Measurements from ENCODE around the gene LRRC4C.

The LRRC4C gene

DNA sequence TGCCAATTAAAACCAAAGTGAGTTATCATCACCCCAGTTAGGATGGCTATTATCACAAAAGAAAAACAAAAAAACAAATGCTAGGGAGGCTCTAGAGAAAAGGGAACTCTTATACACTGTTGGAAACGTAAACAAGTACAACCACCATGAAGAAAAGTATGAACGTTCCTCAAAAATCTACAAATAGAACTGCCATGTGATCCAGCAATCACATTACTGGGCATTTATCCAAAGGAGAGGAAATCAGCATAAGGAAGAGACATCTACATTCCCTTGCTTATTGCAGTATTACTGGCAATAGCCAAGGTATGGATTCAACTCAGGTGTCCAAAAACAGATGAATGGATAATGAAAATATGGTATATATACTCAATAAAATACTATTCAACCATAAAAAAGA lies 1145.1 kb downstream of the LRRC4C start:
- TF ChIP-seq, protein P1, sequence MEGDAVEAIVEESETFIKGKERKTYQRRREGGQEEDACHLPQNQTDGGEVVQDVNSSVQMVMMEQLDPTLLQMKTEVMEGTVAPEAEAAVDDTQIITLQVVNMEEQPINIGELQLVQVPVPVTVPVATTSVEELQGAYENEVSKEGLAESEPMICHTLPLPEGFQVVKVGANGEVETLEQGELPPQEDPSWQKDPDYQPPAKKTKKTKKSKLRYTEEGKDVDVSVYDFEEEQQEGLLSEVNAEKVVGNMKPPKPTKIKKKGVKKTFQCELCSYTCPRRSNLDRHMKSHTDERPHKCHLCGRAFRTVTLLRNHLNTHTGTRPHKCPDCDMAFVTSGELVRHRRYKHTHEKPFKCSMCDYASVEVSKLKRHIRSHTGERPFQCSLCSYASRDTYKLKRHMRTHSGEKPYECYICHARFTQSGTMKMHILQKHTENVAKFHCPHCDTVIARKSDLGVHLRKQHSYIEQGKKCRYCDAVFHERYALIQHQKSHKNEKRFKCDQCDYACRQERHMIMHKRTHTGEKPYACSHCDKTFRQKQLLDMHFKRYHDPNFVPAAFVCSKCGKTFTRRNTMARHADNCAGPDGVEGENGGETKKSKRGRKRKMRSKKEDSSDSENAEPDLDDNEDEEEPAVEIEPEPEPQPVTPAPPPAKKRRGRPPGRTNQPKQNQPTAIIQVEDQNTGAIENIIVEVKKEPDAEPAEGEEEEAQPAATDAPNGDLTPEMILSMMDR (IDR thresholded peaks at IDR 0.05) = no peak

DNA sequence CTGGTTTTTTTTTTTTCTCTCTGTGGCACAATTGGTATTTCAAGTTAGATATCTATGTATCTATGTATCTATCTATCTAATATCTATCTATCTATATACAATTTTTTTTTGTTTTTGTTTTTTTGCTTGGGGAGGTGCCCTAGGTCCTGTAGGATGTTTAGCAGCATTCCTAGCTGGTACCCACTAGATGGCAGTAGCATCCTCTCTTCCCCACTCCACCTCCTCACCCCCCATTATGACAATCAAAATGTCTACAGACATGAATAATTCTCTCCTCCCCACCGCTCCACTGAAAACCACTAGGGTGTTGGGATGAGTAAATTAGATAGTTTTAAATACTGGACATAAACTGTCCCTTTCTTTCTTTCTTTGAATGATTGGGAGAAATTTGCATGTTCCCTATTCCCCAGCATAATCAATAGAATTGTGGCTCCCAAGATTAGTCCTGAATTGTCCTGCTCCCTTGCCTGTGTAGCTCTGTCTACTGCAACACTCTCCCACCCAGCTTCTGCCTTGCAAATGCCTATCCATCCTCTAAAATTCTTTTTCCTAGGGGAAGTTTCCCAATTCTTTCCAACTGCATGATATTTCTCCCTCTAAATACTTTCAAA lies 1152.4 kb downstream of the LRRC4C start:
- TF ChIP-seq, protein P1 (IDR thresholded peaks at IDR 0.05) = peak; percentile 78

DNA sequence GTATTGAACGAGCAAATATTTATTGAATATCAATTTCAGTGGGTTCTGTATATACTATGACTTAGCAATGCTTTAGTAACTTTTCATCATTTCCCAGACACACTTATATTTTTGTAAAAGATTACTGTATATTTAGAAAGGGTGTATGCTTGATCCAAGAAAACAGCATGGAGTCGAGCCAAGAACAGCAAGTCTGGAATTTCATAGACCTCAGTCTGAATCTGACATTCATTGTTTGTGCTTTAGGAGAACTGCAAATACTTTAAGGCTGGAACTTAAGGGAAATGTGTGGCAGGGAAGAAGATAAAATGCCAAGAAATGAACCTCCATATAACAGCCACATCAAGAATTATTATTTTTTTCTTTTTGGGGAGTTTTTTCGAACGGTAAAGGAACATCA lies 1156.8 kb downstream of the LRRC4C start:
- TF ChIP-seq, protein P1 (IDR thresholded peaks at IDR 0.05) = no peak

- TF ChIP-seq, protein P1 (IDR thresholded peaks at IDR 0.05) = no peak
These were observed 1164.0 kb downstream of the LRRC4C start for GRCh38 chr11:40295466-40295865.

DNA sequence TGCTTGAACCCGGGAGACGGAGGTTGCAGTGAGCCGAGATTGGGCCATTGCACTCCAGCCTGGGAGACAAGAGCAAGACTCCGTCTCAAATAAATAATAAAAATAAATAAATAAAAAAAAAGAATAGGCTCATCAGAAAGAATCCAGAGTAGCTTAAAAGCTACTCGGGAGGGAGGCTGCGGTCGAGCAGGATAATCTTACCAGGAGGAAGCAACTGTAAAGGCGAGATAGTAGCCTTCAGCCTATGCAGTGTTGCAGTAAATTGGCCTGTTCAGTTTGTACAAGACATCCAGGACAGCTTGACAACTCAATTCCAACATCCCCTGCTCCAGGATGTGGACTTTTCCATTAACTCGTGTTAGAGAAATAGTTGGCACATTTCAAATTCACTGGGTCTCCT lies 1164.7 kb downstream of the LRRC4C start:
- TF ChIP-seq, protein P1 (IDR thresholded peaks at IDR 0.05) = no peak

DNA sequence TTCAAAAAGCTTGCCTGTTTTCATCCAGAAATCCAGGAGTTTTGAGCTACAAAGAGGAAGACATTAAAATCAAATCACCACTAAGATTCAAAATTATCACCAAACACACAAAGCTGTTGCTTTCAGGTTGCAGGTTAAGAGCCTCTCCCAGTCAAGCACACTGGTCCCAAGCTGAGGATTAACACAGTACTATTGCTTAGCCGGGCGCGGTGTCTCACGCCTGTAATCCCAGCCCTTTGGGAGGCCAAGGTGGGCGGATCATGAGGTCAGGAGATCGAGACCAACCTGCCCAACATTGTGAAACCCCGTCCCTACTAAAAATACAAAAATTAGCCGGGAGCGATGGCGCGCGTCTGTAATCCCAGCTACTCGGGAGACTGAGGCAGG lies 1165.1 kb downstream of the LRRC4C start:
- TF ChIP-seq, protein P1 (IDR thresholded peaks at IDR 0.05) = no peak; the same call in 1 of the 2 replicates

DNA sequence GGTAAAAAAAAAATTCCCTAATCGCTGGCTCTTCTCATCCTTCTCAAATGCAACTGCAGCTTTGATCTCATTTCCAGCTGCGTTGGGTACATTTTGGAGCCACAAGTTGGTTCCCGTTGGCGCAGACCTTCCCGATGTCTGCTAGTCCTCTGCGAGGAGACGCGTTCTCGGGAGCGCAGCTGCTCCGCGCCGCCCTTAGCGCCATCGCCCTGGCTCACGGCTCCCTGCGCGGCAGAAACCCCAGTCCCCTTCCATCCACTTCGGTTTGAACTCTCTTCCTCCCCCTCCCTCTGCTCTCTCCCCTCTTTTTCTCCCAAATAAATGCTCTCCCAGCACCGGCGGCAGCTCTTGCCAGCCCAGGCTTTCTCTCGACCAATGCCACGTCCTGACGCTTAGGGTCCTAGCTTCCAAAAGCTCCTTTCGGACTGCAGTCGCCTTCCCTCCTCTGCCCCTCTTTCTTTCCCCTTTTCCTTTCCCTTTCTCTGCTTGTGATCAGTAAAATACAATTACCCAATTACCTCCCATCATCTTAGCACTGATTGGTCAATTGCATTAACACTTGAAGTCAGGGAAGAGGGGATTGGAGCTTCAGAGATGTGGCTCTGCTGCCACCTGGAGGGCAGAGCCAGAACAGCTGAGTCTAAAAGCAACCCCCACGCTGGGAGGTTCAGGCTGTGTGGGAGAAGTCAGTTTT lies 1165.7 kb downstream of the LRRC4C start:
- TF ChIP-seq, protein P1 (IDR thresholded peaks at IDR 0.05) = peak; percentile 96
